PC-9 (cell line): ENCODE data around the gene SMDT1.

Source experiments
- CTCF ChIP-seq: fragments of 200-600 bp; sonication (generic); conservative IDR thresholded peaks from 2 replicates; pipeline ENCODE4 v1.6.1; 2017; ENCODE audit warnings: mixed run types, antibody characterized with exemption, mild to moderate bottlenecking, moderate library complexity
- EZH2 ChIP-seq: fragments of 200-600 bp; sonication (generic); IDR thresholded peaks from 2 replicates; pipeline ENCODE4 v1.8.0; 2017; ENCODE audit warnings: antibody characterized with exemption, low read depth

- TF ChIP-seq EZH2 (no peak), CTCF (no peak)
These were observed 21.7 kb downstream of the SMDT1 start for GRCh38 chr22:42101199-42101598.
